ENCODE data around the gene YDJC.
"Not testable (repeated sequence)": the region's sequence is repeated elsewhere in the genome, so short reads cannot be mapped to it uniquely, and the experiment has no call there.

The YDJC gene

GRCh38 chr22:21605887-21606564 is 23.8 kb downstream of the YDJC start:
- no peak for DNase-seq

- no peak for DNase-seq
Measured at GRCh38 chr22:21603973-21604372, 25.8 kb downstream of the YDJC start.

GRCh38 chr22:21602579-21602978 is 27.2 kb downstream of the YDJC start:
- no peak for DNase-seq

GRCh38 chr22:21599053-21599893 is 30.5 kb downstream of the YDJC start:
- no peak for DNase-seq

GRCh38 chr22:21598302-21598701 is 31.5 kb downstream of the YDJC start:
- DNase-seq: no peak

- not testable (repeated sequence) for DNase-seq
Measured at GRCh38 chr22:21596356-21597135, 33.3 kb downstream of the YDJC start.

GRCh38 chr22:21594865-21595452 is 34.9 kb downstream of the YDJC start:
- DNase-seq: no peak

GRCh38 chr22:21593406-21594232 is 36.2 kb downstream of the YDJC start:
- DNase-seq: no peak

GRCh38 chr22:21592422-21592821 is 37.4 kb downstream of the YDJC start:
- DNase-seq: no peak

- DNase-seq: no peak
Measured at GRCh38 chr22:21591695-21592094, 38.1 kb downstream of the YDJC start.

- no peak for DNase-seq
Measured at GRCh38 chr22:21590809-21591641, 38.8 kb downstream of the YDJC start.

GRCh38 chr22:21589396-21589795 is 40.4 kb downstream of the YDJC start:
- DNase-seq: no peak

GRCh38 chr22:21587803-21588611 is 41.8 kb downstream of the YDJC start:
- no peak for DNase-seq

- no peak for DNase-seq
Measured at GRCh38 chr22:21585389-21585788, 44.4 kb downstream of the YDJC start.

- no peak for DNase-seq
Measured at GRCh38 chr22:21582801-21583740, 46.8 kb downstream of the YDJC start.

GRCh38 chr22:21581009-21581713 is 48.7 kb downstream of the YDJC start:
- DNase-seq: not testable (repeated sequence)

GRCh38 chr22:21580623-21581007 is 49.2 kb downstream of the YDJC start:
- DNase-seq: not testable (repeated sequence)

GRCh38 chr22:21579474-21579851 is 50.4 kb downstream of the YDJC start:
- DNase-seq: no peak

Data from GOT3 (cell line).